Kidney glomerular epithelial cell (primary cell): ENCODE measurements around the gene ISOC2.
A peak's percentile ranks its signal among the peaks of the same experiment; 100 is the strongest.

Experiments
- DNase-seq: peaks from one replicate; lab custom pipeline; 2025; lab: John Stamatoyannopoulos, UW

The ISOC2 gene

GRCh38 chr19:55477905-55478304 is 16.5 kb upstream of the ISOC2 start:
- no peak for DNase-seq

- peak; percentile 89 for DNase-seq
Observed at GRCh38 chr19:55476100-55476775, 14.8 kb upstream of the ISOC2 start, which contains the start of gene ZNF628. Gene ZNF628, plus strand, starts transcription at chr19:55476617. Its CDS starts 3,294 bp downstream, at chr19:55479911.

- peak; percentile 97 for DNase-seq
Observed at GRCh38 chr19:55474269-55475265, 13.1 kb upstream of the ISOC2 start.

GRCh38 chr19:55473225-55474012 is 12.0 kb upstream of the ISOC2 start:
- peak; percentile 77 for DNase-seq

GRCh38 chr19:55472463-55472862 is 11.0 kb upstream of the ISOC2 start:
- peak; percentile 55 for DNase-seq

GRCh38 chr19:55471266-55471665 is 9.8 kb upstream of the ISOC2 start:
- DNase-seq: no peak

GRCh38 chr19:55468054-55468393 is 6.6 kb upstream of the ISOC2 start:
- DNase-seq: no peak

- DNase-seq: peak; percentile 44
Observed at GRCh38 chr19:55467236-55468053, 6.0 kb upstream of the ISOC2 start.

- DNase-seq: no peak
Observed at GRCh38 chr19:55466241-55466614, 4.8 kb upstream of the ISOC2 start.

- no peak for DNase-seq
Observed at GRCh38 chr19:55465460-55466240, 4.2 kb upstream of the ISOC2 start.

- DNase-seq: no peak
Observed at GRCh38 chr19:55464662-55465054, 3.2 kb upstream of the ISOC2 start, which contains the start of gene C19orf85. Gene C19orf85, minus strand, starts transcription at chr19:55464751. Its CDS starts 197 bp downstream, at chr19:55464554.

GRCh38 chr19:55464039-55464661 is 2.7 kb upstream of the ISOC2 start:
- DNase-seq: no peak

GRCh38 chr19:55463583-55464031 is 2.2 kb upstream of the ISOC2 start:
- no peak for DNase-seq

GRCh38 chr19:55462722-55463121 is 1.3 kb upstream of the ISOC2 start:
- DNase-seq: no peak

- no peak for DNase-seq
Observed at GRCh38 chr19:55461974-55462626, 658 bp upstream of the ISOC2 start.

GRCh38 chr19:55460670-55461258 is 678 bp downstream of the ISOC2 start:
- DNase-seq: no peak

- no peak for DNase-seq
Observed at GRCh38 chr19:55459950-55460657, 1.3 kb downstream of the ISOC2 start.

- DNase-seq: no peak
Observed at GRCh38 chr19:55459551-55459949, 1.9 kb downstream of the ISOC2 start.
